ENCODE results near the gene S1PR5.

Gene S1PR5

DNA sequence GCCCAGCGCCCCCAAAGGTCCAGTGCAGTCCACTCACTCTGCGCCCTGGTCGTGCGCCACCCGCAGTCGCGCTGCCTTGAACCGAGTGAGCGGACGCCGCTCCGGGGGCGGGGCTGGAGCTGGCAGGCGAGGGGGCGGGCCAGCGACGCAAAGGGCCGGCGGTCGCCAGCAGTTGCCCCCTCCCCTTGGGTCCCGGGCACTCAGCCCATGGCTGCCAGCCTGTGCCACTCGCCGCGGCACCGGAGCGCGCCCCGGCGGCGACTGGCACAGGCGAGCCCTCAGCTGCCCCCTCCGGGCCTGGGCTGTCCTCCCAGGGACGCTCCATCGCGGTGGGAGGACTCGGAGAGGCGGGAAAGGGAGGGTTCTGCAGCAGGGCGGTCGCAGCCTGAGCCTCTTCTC lies at the start of gene S1PR5:
TSS of gene S1PR5 (minus strand) at position 87 of the 399 bp plus-strand sequence. CDS start 2,436 bp downstream, outside the sequence.
- no peak for TF ChIP-seq CTCF (IDR thresholded peaks at IDR 0.05; ENCODE audit: extremely low read depth, missing control alignments)

GRCh38 chr19:10566658-10567410 lies 49.6 kb upstream of the S1PR5 start:
- TF ChIP-seq CTCF (IDR thresholded peaks at IDR 0.05; ENCODE audit: extremely low read depth, missing control alignments) = no peak
- peak; percentile 83 for DNase-seq (ENCODE audit: low spot score)

More for the DNA sequence above, at the start of gene S1PR5:
- DNase-seq (ENCODE audit: low spot score) = no peak

GRCh38 chr19:10566408-10566657 lies 49.1 kb upstream of the S1PR5 start:
- DNase-seq (ENCODE audit: low spot score) = no peak
- no peak for TF ChIP-seq CTCF (IDR thresholded peaks at IDR 0.05; ENCODE audit: extremely low read depth, missing control alignments)

DNA sequence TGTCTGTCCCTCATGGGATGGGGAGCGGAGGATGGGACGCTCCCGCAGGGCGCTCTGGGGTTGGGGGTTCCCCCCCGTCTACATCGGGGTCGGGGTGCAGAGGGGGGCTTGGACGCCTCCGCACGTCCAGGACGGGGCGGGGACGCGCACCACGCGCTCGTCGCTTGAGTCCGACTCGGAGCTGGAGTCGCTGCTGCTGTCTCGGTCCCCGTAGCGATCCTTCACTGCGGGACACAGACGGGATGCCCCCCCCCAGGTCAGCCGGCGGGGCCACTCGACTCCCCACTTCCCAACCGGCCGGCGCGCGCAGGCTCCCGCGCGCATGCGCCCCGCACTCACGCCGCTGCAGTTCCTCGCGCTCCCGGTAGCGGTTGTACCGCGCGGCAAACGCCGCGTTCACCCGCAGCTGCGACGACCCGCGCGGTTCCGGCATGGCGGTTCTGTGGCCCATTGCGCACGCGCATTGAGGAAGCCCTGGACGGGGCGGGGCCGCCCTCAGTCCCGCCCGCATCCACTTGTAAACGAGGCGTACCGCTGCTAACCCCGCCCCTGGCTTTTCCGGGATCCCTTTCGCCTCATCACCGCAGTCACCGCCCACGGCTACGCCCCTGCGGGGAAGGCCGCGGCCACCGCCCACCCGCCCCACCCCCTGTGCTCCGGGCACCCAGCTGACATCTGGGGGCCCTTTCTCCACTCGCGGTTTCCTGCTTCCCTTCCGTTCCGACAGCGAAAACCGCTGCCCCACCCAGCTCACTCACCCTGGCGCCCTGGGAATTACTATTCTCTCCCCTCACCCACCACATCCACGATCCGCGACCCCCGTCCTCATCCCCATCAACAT lies 48.5 kb upstream of the S1PR5 start, which contains the start of gene KRI1:
TSS of gene KRI1 (minus strand) at position 444 of the 841 bp plus-strand sequence. CDS start at position 433, 11 bp downstream.
- peak; percentile 99 for DNase-seq (ENCODE audit: low spot score)
- TF ChIP-seq CTCF (IDR thresholded peaks at IDR 0.05; ENCODE audit: extremely low read depth, missing control alignments) = peak; percentile 5

- peak; percentile 31 for TF ChIP-seq CTCF (IDR thresholded peaks at IDR 0.05; ENCODE audit: extremely low read depth, missing control alignments)
- DNase-seq (ENCODE audit: low spot score) = peak; percentile 82
Observed at GRCh38 chr19:10565028-10565566, 47.9 kb upstream of the S1PR5 start.

DNA sequence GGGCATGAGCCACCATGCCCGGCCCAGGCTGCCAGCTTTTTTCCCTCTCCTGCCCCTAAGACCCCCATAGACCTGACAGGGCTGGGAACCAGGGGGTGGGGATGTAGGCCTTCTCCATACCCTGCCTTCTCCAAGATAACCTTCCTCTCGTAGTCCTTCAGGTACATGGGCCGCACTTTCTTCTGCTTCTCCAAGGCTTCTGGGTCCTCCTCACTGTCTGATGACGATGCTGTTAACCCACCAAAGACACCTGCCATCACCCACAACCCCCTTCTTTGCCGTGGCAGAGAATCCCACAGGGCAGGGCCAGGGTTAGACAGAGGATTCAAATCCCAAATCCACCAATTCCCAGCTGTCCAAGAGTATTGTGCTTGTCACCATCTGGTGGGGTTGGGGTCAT lies 45.4 kb upstream of the S1PR5 start:
- TF ChIP-seq CTCF (IDR thresholded peaks at IDR 0.05; ENCODE audit: extremely low read depth, missing control alignments) = no peak
- DNase-seq (ENCODE audit: low spot score) = no peak

DNA sequence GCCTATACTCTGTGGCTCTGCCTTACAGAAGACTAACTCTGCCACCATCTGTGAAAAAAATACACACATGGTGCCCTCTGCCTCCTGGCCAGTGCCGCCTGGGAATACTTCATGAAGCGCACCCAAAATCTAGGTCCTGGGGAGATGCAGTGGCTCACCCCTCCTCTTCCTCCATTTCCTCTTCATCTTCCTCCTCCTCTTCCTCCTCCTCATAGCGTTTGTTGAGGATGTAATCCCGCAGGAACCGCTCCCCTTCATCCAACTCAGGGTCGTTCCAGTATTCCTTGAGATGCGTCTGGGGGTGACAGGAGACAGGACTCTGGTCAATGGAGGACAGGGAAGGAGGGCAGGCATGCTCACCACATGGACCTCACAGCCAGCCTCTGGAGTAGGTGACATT lies 42.9 kb upstream of the S1PR5 start:
- TF ChIP-seq CTCF (IDR thresholded peaks at IDR 0.05; ENCODE audit: extremely low read depth, missing control alignments) = no peak
- DNase-seq (ENCODE audit: low spot score) = no peak

Measured in GM20000 (cell line).